HepG2 (cell line): ENCODE measurements around the gene MED19. TPM values are rescaled to one million over a fixed set of nuclear protein-coding genes. Genes with fewer than 3 reads are reported as not detected.
"Not testable (repeated sequence)": the region's sequence is repeated elsewhere in the genome, so short reads cannot be mapped to it uniquely, and the experiment has no call there.

Source experiments
- ATAC-seq: fragments of 200-7000 bp; cut with Tn5 transposase; 3 replicates; pipeline ENCODE4 v1.9.1; 2020; ENCODE audit warnings: mild to moderate bottlenecking, moderate library complexity
- BruUV-seq: library from RNA; stranded (reverse); fragments of 400-500 nt; replicated peaks from 2 replicates; lab custom pipeline; 2021; lab: Mats Ljungman, UMichigan
- CTCF ChIA-PET: fragments of 300-600 bp; formaldehyde crosslinking; extraction: SDS; loops from one replicate; lab custom pipeline; 2021; ENCODE audit warnings: low total read pairs, inconsistent platforms, low intra/inter-chr PET ratio; lab: Yijun Ruan, JAX
- POLR2A ChIA-PET: fragments of 350-600 bp; sonication (Branson Sonifier 250); formaldehyde crosslinking; loops from one replicate; lab custom pipeline; 2020; ENCODE audit warnings: antibody characterized with exemption, inconsistent platforms; lab: Yijun Ruan, JAX
- DNase-seq: peaks from one replicate; pipeline ENCODE4 v3.0.0-alpha.2; 2015; ENCODE audit warnings: low spot score
- FAIRE-seq: peaks from 3 replicates; lab custom pipeline; 2011; peaks lifted over from hg19 to GRCh38; lab: Jason Lieb, UNC
- H2AFZ ChIP-seq: one replicate; pipeline ENCODE4 v1.6.1; 2011; ENCODE audit warnings: low read length, inconsistent platforms
- H3K27ac ChIP-seq: fragments of 300-600 bp; 3 replicates; pipeline ENCODE4 v1.8.0; 2011; ENCODE audit warnings: mixed run types, mild to moderate bottlenecking, mixed read lengths, low read length, inconsistent platforms; ENCODE audit not compliant: insufficient read depth; ENCODE audit errors: extremely low read length
- H3K27me3 ChIP-seq, 2 experiments: fragments of 200-600 bp in 1 of 2; 2 replicates in 1 of 2; 3 replicates in 1 of 2; pipeline versions ENCODE4 v1.6.0 to v1.8.0; 2011; ENCODE audit warnings: low read length in 2 of 2, mild to moderate bottlenecking in 2 of 2, moderate library complexity in 2 of 2, inconsistent platforms in 1 of 2; ENCODE audit not compliant: insufficient read depth in 2 of 2, control insufficient read depth in 1 of 2
- H3K36me3 ChIP-seq, 2 experiments: fragments of 200-600 bp in 1 of 2; replicated peaks in 1 of 2; 2 replicates in 1 of 2; 3 replicates in 1 of 2; pipeline versions ENCODE4 v1.5.1 to v1.8.0; 2011; ENCODE audit warnings: low read length in 2 of 2, inconsistent platforms in 1 of 2; ENCODE audit not compliant: insufficient read depth in 2 of 2, control insufficient read depth in 1 of 2
- H3K4me1 ChIP-seq: 2 replicates; pipeline ENCODE4 v1.5.1; 2012; ENCODE audit warnings: low read length, inconsistent platforms; ENCODE audit not compliant: insufficient read depth
- H3K4me2 ChIP-seq: 2 replicates; pipeline ENCODE4 v1.6.0; 2011; ENCODE audit warnings: low read depth, low read length, inconsistent platforms
- H3K4me3 ChIP-seq, 3 experiments: fragments of 200-600 bp in 1 of 3; sonication (generic), shearing (Covaris generic) in 1 of 3; replicated peaks in 1 of 3; 2 replicates each; pipeline ENCODE4 v1.5.1; 2011 to 2016; ENCODE audit warnings: low read length in 3 of 3, inconsistent platforms in 2 of 3, low read depth in 2 of 3, mild to moderate bottlenecking in 2 of 3, control low read depth in 1 of 3, mixed read lengths in 1 of 3; ENCODE audit not compliant: insufficient read depth in 1 of 3
- H3K79me2 ChIP-seq: one replicate; pipeline ENCODE4 v1.6.1; 2011; ENCODE audit warnings: low read length, inconsistent platforms; ENCODE audit not compliant: insufficient read depth
- H3K9ac ChIP-seq: 2 replicates; pipeline ENCODE4 v1.6.0; 2011; ENCODE audit warnings: mild to moderate bottlenecking, low read depth, low read length, inconsistent platforms; ENCODE audit not compliant: insufficient read depth
- H3K9me3 ChIP-seq: 2 replicates; pipeline ENCODE4 v1.5.1; 2012; ENCODE audit warnings: mild to moderate bottlenecking, low read length
- H4K20me1 ChIP-seq: 2 replicates; pipeline ENCODE4 v1.6.0; 2011; ENCODE audit warnings: inconsistent platforms, mild to moderate bottlenecking, low read length, moderate library complexity; ENCODE audit not compliant: insufficient read depth
- CEBPZ ChIP-seq: IDR thresholded peaks from 2 replicates; pipeline ENCODE4 v1.6.1; 2012; ENCODE audit warnings: low read length, improper control_type of control experiment
- EHMT2 ChIP-seq: fragments of 200-600 bp; sonication (generic); IDR thresholded peaks from 2 replicates; pipeline ENCODE4 v1.7.0; 2017; ENCODE audit warnings: antibody characterized with exemption, low read depth, low read length, borderline replicate concordance
- SATB2 ChIP-seq: sonication (generic); formaldehyde crosslinking; IDR thresholded peaks from 2 replicates; pipeline ENCODE4 v1.5.0; 2020; ENCODE audit warnings: missing genetic modification reagents
- SMC3 ChIP-seq: IDR thresholded peaks from 2 replicates; pipeline ENCODE4 v1.6.1; 2011; ENCODE audit warnings: low read length, improper control_type of control experiment
- WGBS: methylation state at CpG from one replicate; pipeline ENCODE4 v1.1.6; 2017; ENCODE audit warnings: low lambda C conversion rate; 5-methylcytosine and 5-hydroxymethylcytosine counted together
- in situ Hi-C: cut with HindIII; loops from 2 replicates; pipeline ENCODE4 v1.10.0; 2017; ENCODE audit warnings: low pct_unique_long_range_greater_than_20kb; ENCODE audit not compliant: extremely low pct_ligation_motif_present
- intact Hi-C: fragments of 100-400 bp; cut with micrococcal nuclease; formaldehyde crosslinking; loops from one replicate; pipeline ENCODE4 v1.10.0; 2022; ENCODE audit not compliant: unreplicated experiment
- polyA plus RNA-seq, 8 experiments: library from polyadenylated mRNA; depleted of rRNA in 3 of 8; stranded (reverse) in 7 of 8; unstranded in 1 of 8; fragments of >200 nt; fragmentation: Illumina TruSeq in 4 of 8; extraction: Trizol in 4 of 8; gene quantifications; 2 replicates each; pipeline versions ENCODE4 v1.2.1 to v1.2.3, GENCODE V29; 2011 to 2016; ENCODE audit warnings: low read depth in 4 of 8, missing spikeins in 1 of 8, mixed read lengths in 1 of 8; ENCODE audit not compliant: insufficient read depth in 1 of 8
- total RNA-seq, 5 experiments: library from RNA; depleted of rRNA; stranded (reverse); fragments of >200 nt; fragmentation: Illumina TruSeq; extraction: Trizol; gene quantifications; 2 replicates each; pipeline ENCODE4 v1.2.3, GENCODE V29; 2016; ENCODE audit warnings: low read depth in 1 of 5
- TF ChIP-seq, protein P1 (sequence below): sonication (generic); formaldehyde crosslinking; IDR thresholded peaks from 2 replicates; pipeline ENCODE4 v1.9.0; 2022; ENCODE audit warnings: missing genetic modification reagents, mild to moderate bottlenecking, borderline replicate concordance
- TF ChIP-seq, protein P2 (sequence below): sonication (generic); formaldehyde crosslinking; IDR thresholded peaks from 2 replicates; pipeline ENCODE4 v1.4.0; 2020; ENCODE audit warnings: missing genetic modification reagents

The MED19 gene
- total and polyA plus RNA-seq, 2 of the 13 experiments (the other 11 are each of a cell fraction or from before 2014, with no cell fraction given), result 12.9 to 13.8 TPM

GRCh38 chr11:57727185-57727584 lies 15.2 kb upstream of the MED19 start:
- POLR2A ChIA-PET, result no interaction called here

GRCh38 chr11:57716726-57717125 lies 4.7 kb upstream of the MED19 start:
- H3K9me3 ChIP-seq, result not testable (repeated sequence)

More at GRCh38 chr11:57727185-57727584, 15.2 kb upstream of the MED19 start:
- no peak overlapping the region for H3K27ac ChIP-seq
- no peak for DNase-seq
- WGBS, result 94% methylated on average over 2 of the region's 2 CpGs
- no peak for TF ChIP-seq SMC3
- no peak for TF ChIP-seq SATB2
- TF ChIP-seq EHMT2, result no peak
- no peak for TF ChIP-seq CEBPZ
- TF ChIP-seq, protein P1, sequence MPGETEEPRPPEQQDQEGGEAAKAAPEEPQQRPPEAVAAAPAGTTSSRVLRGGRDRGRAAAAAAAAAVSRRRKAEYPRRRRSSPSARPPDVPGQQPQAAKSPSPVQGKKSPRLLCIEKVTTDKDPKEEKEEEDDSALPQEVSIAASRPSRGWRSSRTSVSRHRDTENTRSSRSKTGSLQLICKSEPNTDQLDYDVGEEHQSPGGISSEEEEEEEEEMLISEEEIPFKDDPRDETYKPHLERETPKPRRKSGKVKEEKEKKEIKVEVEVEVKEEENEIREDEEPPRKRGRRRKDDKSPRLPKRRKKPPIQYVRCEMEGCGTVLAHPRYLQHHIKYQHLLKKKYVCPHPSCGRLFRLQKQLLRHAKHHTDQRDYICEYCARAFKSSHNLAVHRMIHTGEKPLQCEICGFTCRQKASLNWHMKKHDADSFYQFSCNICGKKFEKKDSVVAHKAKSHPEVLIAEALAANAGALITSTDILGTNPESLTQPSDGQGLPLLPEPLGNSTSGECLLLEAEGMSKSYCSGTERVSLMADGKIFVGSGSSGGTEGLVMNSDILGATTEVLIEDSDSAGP (CRISPR knock-in tag), result no peak
- TF ChIP-seq, protein P2, sequence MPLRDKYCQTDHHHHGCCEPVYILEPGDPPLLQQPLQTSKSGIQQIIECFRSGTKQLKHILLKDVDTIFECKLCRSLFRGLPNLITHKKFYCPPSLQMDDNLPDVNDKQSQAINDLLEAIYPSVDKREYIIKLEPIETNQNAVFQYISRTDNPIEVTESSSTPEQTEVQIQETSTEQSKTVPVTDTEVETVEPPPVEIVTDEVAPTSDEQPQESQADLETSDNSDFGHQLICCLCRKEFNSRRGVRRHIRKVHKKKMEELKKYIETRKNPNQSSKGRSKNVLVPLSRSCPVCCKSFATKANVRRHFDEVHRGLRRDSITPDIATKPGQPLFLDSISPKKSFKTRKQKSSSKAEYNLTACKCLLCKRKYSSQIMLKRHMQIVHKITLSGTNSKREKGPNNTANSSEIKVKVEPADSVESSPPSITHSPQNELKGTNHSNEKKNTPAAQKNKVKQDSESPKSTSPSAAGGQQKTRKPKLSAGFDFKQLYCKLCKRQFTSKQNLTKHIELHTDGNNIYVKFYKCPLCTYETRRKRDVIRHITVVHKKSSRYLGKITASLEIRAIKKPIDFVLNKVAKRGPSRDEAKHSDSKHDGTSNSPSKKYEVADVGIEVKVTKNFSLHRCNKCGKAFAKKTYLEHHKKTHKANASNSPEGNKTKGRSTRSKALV, result no peak
- TF ChIP-seq, all 625 proteins: peak for 0
- H3K4me3 ChIP-seq, result no peak overlapping the region
- ATAC-seq, result no peak
- no peaks in the 10 kb centered on the region for H3K4me1 ChIP-seq
- H4K20me1 ChIP-seq, result peaks cover 3% of the 10 kb centered on the region; the same call in 1 of the 2 replicates
- no peak overlapping the region for H3K4me2 ChIP-seq
- H2AFZ ChIP-seq, result no peak overlapping the region
- in situ Hi-C loops, result no loop called here
- no peak overlapping the region for H3K9ac ChIP-seq
- H3K27me3 ChIP-seq, result no peaks in the 10 kb centered on the region
- H3K9me3 ChIP-seq, result no peaks in the 10 kb centered on the region
- intact Hi-C loops, result no loop called here
- H3K79me2 ChIP-seq, result peaks cover 50% of the 10 kb centered on the region
- CTCF ChIA-PET, result no interaction called here
- no TSS peak for BruUV-seq
- FAIRE-seq, result no peak
- H3K36me3 ChIP-seq, result peaks cover 4 to 14% of the 10 kb centered on the region in 2 experiments; a peak in 4 of 5 replicates

More at GRCh38 chr11:57716726-57717125, 4.7 kb upstream of the MED19 start:
- H3K4me2 ChIP-seq, in situ Hi-C loops, H2AFZ ChIP-seq, H3K9ac ChIP-seq, H3K27ac ChIP-seq, POLR2A ChIA-PET, H3K4me3 ChIP-seq, BruUV-seq, H4K20me1 ChIP-seq, intact Hi-C loops, H3K27me3 ChIP-seq, ATAC-seq, CTCF ChIA-PET, FAIRE-seq, DNase-seq: not testable (repeated sequence)
- H3K4me1 ChIP-seq, result peaks cover 18% of the 10 kb centered on the region
- H3K36me3 ChIP-seq, result peaks cover 4 to 23% of the 10 kb centered on the region in 2 experiments; a peak in 4 of 5 replicates
- H3K79me2 ChIP-seq, result peaks cover 54% of the 10 kb centered on the region
- 99% methylated on average over 9 of the region's 34 CpGs for WGBS
